GM12873 (cell line): ENCODE results near the gene TRAF7.

Source experiments
- CTCF ChIP-seq: IDR thresholded peaks from 2 replicates; pipeline ENCODE4 v1.5.1; 2012; ENCODE audit warnings: low read depth, mild to moderate bottlenecking, moderate library complexity, low read length, control low read depth; ENCODE audit not compliant: insufficient read depth; ENCODE audit errors: missing control alignments

The TRAF7 gene

GRCh38 chr16:2171601-2172178, 16.1 kb downstream of the TRAF7 start:
- no peak for TF ChIP-seq CTCF

GRCh38 chr16:2172688-2173335, 17.2 kb downstream of the TRAF7 start:
- TF ChIP-seq CTCF = no peak

- no peak for TF ChIP-seq CTCF
Observed at GRCh38 chr16:2173366-2173765, 17.8 kb downstream of the TRAF7 start.

GRCh38 chr16:2173916-2174315, 18.3 kb downstream of the TRAF7 start:
- TF ChIP-seq CTCF = no peak

- no peak for TF ChIP-seq CTCF
Observed at GRCh38 chr16:2174396-2175131, 19.0 kb downstream of the TRAF7 start.

GRCh38 chr16:2175454-2175853, 19.9 kb downstream of the TRAF7 start:
- TF ChIP-seq CTCF = no peak

GRCh38 chr16:2176047-2176446, 20.5 kb downstream of the TRAF7 start:
- TF ChIP-seq CTCF = no peak
